HG03558 (cell line): ENCODE data around the gene PANX2.

Experiments
- ATAC-seq: cut with Tn5 transposase; IDR thresholded peaks from one replicate; pipeline ENCODE4 v1.9.1; 2021; ENCODE audit warnings: moderate number of reproducible peaks; ENCODE audit not compliant: unreplicated experiment; ENCODE audit errors: extremely low read depth

Gene PANX2

GRCh38 chr22:50183141-50183971 lies 12.8 kb downstream of the PANX2 start:
- ATAC-seq: no peak

- ATAC-seq: no peak
These were observed 13.7 kb downstream of the PANX2 start for GRCh38 chr22:50184004-50184901.

GRCh38 chr22:50184902-50185374 lies 14.4 kb downstream of the PANX2 start:
- no peak for ATAC-seq

- no peak for ATAC-seq
These were observed 15.0 kb downstream of the PANX2 start, which contains the start of gene TRABD for GRCh38 chr22:50185375-50186087. TSS of gene TRABD (plus strand) at chr22:50185913. CDS start at chr22:50193061, 7,148 bp downstream.

- no peak for ATAC-seq
These were observed 15.7 kb downstream of the PANX2 start for GRCh38 chr22:50186181-50186714.

GRCh38 chr22:50186761-50187523 lies 16.4 kb downstream of the PANX2 start:
- no peak for ATAC-seq

GRCh38 chr22:50188356-50188755 lies 17.8 kb downstream of the PANX2 start:
- ATAC-seq: no peak

GRCh38 chr22:50189184-50189848 lies 18.8 kb downstream of the PANX2 start:
- ATAC-seq: no peak

GRCh38 chr22:50189849-50190181 lies 19.3 kb downstream of the PANX2 start:
- no peak for ATAC-seq

- no peak for ATAC-seq
These were observed 19.8 kb downstream of the PANX2 start for GRCh38 chr22:50190182-50190940.

- no peak for ATAC-seq
These were observed 20.6 kb downstream of the PANX2 start for GRCh38 chr22:50190941-50191741.

- no peak for ATAC-seq
These were observed 22.1 kb downstream of the PANX2 start for GRCh38 chr22:50192436-50193204.

GRCh38 chr22:50193621-50194020 lies 23.1 kb downstream of the PANX2 start:
- ATAC-seq: no peak

GRCh38 chr22:50194037-50194805 lies 23.7 kb downstream of the PANX2 start:
- no peak for ATAC-seq

- ATAC-seq: no peak
These were observed 25.7 kb downstream of the PANX2 start for GRCh38 chr22:50196256-50196655.
